ENCODE measurements around the gene KIAA0825. TPM values are rescaled to one million over a fixed set of nuclear protein-coding genes. Genes with fewer than 3 reads are reported as not detected.

Gene KIAA0825
- total RNA-seq, 1 donor from 2014 or later = 0.26 TPM

- no peak for TF ChIP-seq CTCF (IDR thresholded peaks at IDR 0.05; ENCODE audit: insufficient read depth, low read length, severe bottlenecking)
- Histone ChIP-seq H3K36me3 (ENCODE audit: control insufficient read depth, insufficient read depth, low read length) (no peaks in the 10 kb centered on the region), H3K27me3 (ENCODE audit: control insufficient read depth, insufficient read depth, low read length) (no peaks in the 10 kb centered on the region), H3K4me3 (ENCODE audit: low read depth, low read length) (no peak overlapping the region)
- FAIRE-seq = no peak
- DNase-seq (ENCODE audit: low read depth) = no peak
These were observed 409.1 kb downstream of the KIAA0825 start for GRCh38 chr5:94209272-94209671.

- FAIRE-seq (no peak), DNase-seq (ENCODE audit: low read depth) (no peak)
- Histone ChIP-seq H3K36me3 (ENCODE audit: control insufficient read depth, insufficient read depth, low read length) (no peaks in the 10 kb centered on the region), H3K4me3 (ENCODE audit: low read depth, low read length) (no peak overlapping the region), H3K27me3 (ENCODE audit: control insufficient read depth, insufficient read depth, low read length) (no peaks in the 10 kb centered on the region)
- no peak for TF ChIP-seq CTCF (IDR thresholded peaks at IDR 0.05; ENCODE audit: insufficient read depth, low read length, severe bottlenecking)
These were observed 418.8 kb downstream of the KIAA0825 start for GRCh38 chr5:94199566-94199965.

GRCh38 chr5:94197970-94198369 is 420.4 kb downstream of the KIAA0825 start:
- TF ChIP-seq CTCF (IDR thresholded peaks at IDR 0.05; ENCODE audit: insufficient read depth, low read length, severe bottlenecking) = no peak

GRCh38 chr5:94196953-94197352 is 421.5 kb downstream of the KIAA0825 start:
- Histone ChIP-seq H3K27me3 (ENCODE audit: control insufficient read depth, insufficient read depth, low read length) (no peaks in the 10 kb centered on the region), H3K36me3 (ENCODE audit: control insufficient read depth, insufficient read depth, low read length) (no peaks in the 10 kb centered on the region), H3K4me3 (ENCODE audit: low read depth, low read length) (no peak overlapping the region)
- TF ChIP-seq CTCF (IDR thresholded peaks at IDR 0.05; ENCODE audit: insufficient read depth, low read length, severe bottlenecking) = no peak
- FAIRE-seq (no peak), DNase-seq (ENCODE audit: low read depth) (no peak)

More at GRCh38 chr5:94197970-94198369, 420.4 kb downstream of the KIAA0825 start:
- no peaks in the 10 kb centered on the region for H3K27me3 ChIP-seq (ENCODE audit: control insufficient read depth, insufficient read depth, low read length)
- H3K4me3 ChIP-seq (ENCODE audit: low read depth, low read length) = no peak overlapping the region
- H3K36me3 ChIP-seq (ENCODE audit: control insufficient read depth, insufficient read depth, low read length) = no peaks in the 10 kb centered on the region
- FAIRE-seq (no peak), DNase-seq (ENCODE audit: low read depth) (no peak)

- Histone ChIP-seq H3K36me3 (ENCODE audit: control insufficient read depth, insufficient read depth, low read length) (no peaks in the 10 kb centered on the region), H3K4me3 (ENCODE audit: low read depth, low read length) (no peak overlapping the region), H3K27me3 (ENCODE audit: control insufficient read depth, insufficient read depth, low read length) (no peaks in the 10 kb centered on the region)
- FAIRE-seq = no peak
- TF ChIP-seq CTCF (IDR thresholded peaks at IDR 0.05; ENCODE audit: insufficient read depth, low read length, severe bottlenecking) = no peak
- no peak for DNase-seq (ENCODE audit: low read depth)
These were observed 425.6 kb downstream of the KIAA0825 start for GRCh38 chr5:94192658-94193391.

- H3K27me3 ChIP-seq (ENCODE audit: control insufficient read depth, insufficient read depth, low read length) = no peaks in the 10 kb centered on the region
- FAIRE-seq = no peak
- no peak overlapping the region for H3K4me3 ChIP-seq (ENCODE audit: low read depth, low read length)
- DNase-seq (ENCODE audit: low read depth) = no peak
- H3K36me3 ChIP-seq (ENCODE audit: control insufficient read depth, insufficient read depth, low read length) = no peaks in the 10 kb centered on the region
- no peak for TF ChIP-seq CTCF (IDR thresholded peaks at IDR 0.05; ENCODE audit: insufficient read depth, low read length, severe bottlenecking)
These were observed 426.8 kb downstream of the KIAA0825 start for GRCh38 chr5:94191604-94192003.

Data from bronchial epithelial cell (primary cell).